HG02943 (cell line): ENCODE data around the gene RFPL1.

Experiments used
- ATAC-seq: cut with Tn5 transposase; IDR thresholded peaks from one replicate; pipeline ENCODE4 v1.9.1; 2021; ENCODE audit warnings: mild to moderate bottlenecking, low read depth, moderate library complexity; ENCODE audit not compliant: unreplicated experiment

The RFPL1 gene

GRCh38 chr22:29435236-29436136, 2.9 kb upstream of the RFPL1 start:
- ATAC-seq = no peak

DNA sequence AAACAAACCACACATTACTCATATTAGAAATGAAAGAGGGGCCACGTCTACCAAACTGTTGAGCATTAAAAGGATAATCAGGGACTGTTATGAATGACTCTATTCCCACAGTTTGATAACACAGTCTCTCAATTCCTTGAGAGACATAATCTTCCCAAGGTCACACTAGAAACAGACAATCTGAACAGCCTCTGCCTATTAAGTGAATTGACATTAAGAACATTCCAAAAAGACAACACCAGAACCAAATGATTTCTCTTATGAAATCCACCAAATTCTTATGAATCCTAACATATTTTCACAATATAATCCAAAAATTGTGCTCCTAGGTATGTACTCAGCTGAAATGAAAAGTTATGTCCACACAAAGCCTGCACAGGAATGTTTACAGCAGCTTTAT, 4.6 kb downstream of the RFPL1 start:
- ATAC-seq = no peak

- no peak for ATAC-seq
Observed at GRCh38 chr22:29443452-29443851, 5.1 kb downstream of the RFPL1 start.

- no peak for ATAC-seq
Observed at GRCh38 chr22:29443861-29444792, 5.7 kb downstream of the RFPL1 start.

DNA sequence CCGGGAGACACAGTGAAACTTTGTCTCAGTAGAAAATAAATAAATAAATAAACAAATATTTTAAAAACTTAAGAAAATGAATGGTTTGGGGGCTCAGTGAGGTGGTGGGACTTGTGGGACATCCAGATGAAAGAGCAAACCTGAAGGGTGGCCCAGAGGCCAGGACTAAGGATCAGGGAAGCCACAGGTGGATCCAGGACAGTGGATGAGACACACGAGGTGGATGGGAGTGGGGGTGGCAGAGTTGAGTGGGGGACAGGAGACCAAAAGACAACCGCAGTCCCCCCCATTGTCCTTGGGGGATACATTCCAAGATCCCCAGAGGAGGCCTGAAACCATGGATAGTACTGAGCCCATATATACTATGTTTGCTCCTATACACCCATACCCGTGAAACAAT, 7.1 kb downstream of the RFPL1 start:
- no peak for ATAC-seq

GRCh38 chr22:29447906-29448305, 9.5 kb downstream of the RFPL1 start:
- no peak for ATAC-seq

- no peak for ATAC-seq
Observed at GRCh38 chr22:29449296-29449875, 11.0 kb downstream of the RFPL1 start.

- no peak for ATAC-seq
Observed at GRCh38 chr22:29450222-29450621, 11.8 kb downstream of the RFPL1 start.

DNA sequence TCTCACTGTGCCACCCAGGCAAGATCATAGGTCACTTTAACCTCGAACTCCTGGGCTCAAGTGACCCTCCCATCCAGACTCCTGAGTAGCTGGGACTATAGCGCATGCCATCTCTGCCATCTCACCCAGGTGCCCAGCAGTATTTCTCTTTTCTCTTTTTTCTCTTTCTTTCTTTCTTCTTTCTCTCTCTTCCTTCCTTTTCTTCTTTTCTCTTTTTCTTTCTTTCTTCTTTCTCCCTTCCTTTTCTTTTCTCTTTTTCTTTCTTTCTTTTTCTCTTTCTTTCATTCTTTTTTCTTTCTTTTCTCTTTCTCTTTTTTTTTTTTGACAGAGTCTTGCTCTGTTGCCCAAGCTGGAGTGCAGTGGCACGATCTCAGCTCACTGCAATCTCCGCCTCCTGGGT, 13.5 kb downstream of the RFPL1 start:
- no peak for ATAC-seq

DNA sequence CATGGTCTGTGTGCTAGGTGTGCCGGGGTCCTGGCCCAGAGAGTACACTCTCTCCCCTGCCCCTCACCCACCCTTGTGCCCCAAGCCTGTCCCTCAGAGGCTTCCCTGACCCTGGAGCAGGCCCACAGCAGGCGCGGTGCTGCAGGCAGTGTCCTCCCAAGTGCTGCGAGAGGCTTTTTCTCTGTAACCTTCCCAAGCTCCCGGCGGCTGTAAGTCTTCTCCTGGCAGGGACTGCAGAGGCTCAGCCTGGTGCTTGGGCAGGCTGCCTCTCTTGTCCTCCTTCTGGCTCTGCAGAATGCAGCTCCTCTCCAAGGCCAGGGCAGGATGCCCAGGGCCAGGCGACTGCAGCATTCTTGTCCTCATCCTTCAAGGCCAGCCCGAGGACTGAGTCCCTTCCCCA, 15.9 kb downstream of the RFPL1 start:
- ATAC-seq = no peak

GRCh38 chr22:29456211-29456671, 17.9 kb downstream of the RFPL1 start:
- ATAC-seq = no peak

- no peak for ATAC-seq
Observed at GRCh38 chr22:29457730-29458129, 19.3 kb downstream of the RFPL1 start.

DNA sequence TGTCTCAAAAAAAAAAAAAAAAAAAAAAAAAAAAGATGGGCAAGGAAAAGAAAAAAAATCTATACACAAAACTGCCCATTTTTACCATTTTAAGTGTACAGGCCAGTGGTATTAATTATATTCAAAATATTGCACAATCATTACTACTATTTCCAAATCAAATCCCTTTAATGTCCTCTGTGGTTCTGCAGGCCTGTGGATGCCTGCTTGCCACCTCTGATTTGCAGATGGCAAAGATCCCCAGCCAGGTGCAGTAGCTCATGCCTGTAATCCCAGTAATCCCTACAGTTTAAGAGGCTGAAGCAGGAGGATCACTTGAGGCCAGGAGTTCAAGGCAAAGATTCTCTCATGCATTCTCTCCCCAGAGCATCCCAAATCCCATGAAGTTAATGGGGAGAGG, 20.2 kb downstream of the RFPL1 start:
- ATAC-seq = no peak

GRCh38 chr22:29459773-29460172, 21.4 kb downstream of the RFPL1 start:
- ATAC-seq = no peak

DNA sequence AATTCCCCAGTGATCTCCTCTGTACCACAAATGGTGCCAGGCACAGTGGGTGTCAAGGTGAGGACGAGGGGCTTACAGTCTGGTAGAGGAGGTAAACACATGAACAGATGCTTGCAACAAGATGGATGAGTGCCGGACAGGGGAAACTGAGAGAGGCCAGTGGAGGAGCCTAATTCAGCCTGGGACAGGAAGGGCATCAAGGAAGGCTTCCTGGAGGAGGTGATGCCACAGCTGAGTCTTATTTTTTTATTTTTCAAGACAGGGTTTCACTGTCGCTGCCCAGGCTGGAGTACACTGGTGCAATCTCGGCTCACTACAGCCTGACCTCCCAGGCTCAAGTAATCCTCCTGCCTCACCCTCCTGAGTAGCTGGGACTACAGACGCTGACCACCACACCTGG, 22.9 kb downstream of the RFPL1 start:
- ATAC-seq = no peak

- ATAC-seq = no peak
Observed at GRCh38 chr22:29463629-29464028, 25.2 kb downstream of the RFPL1 start.

GRCh38 chr22:29464581-29464980, 26.2 kb downstream of the RFPL1 start:
- no peak for ATAC-seq

GRCh38 chr22:29469755-29470154, 31.4 kb downstream of the RFPL1 start:
- ATAC-seq = no peak

GRCh38 chr22:29470159-29470855, 31.9 kb downstream of the RFPL1 start:
- ATAC-seq = no peak

GRCh38 chr22:29473001-29473400, 34.6 kb downstream of the RFPL1 start:
- ATAC-seq = no peak
